CD14-positive monocyte (primary cell): ENCODE results near the gene ARMC9. TPM values are rescaled to one million over a fixed set of nuclear protein-coding genes. Genes with fewer than 3 reads are reported as not detected.
A peak's percentile ranks its signal among the peaks of the same experiment; 100 is the strongest.

Experiments
- DNase-seq, 3 donors: peaks; one replicate each; pipeline ENCODE4 v3.0.0-alpha.2; 2011 to 2022
- H2AFZ ChIP-seq: 2 replicates; pipeline ENCODE4 v1.6.0; 2012; ENCODE audit warnings: mild to moderate bottlenecking, low read depth, low read length, inconsistent platforms; ENCODE audit not compliant: insufficient read depth, poor library complexity, severe bottlenecking
- H3K27ac ChIP-seq, 2 donors: 1 replicate in 1 of 2; 2 replicates in 1 of 2; pipeline ENCODE4 v1.5.1; 2012 to 2013; ENCODE audit warnings: low read length in 2 of 2, control low read depth in 1 of 2, inconsistent platforms in 1 of 2, low read depth in 1 of 2, mild to moderate bottlenecking in 1 of 2
- H3K27me3 ChIP-seq, 2 donors: one replicate each; pipeline versions ENCODE4 v1.6.0 to v1.6.1; 2011 to 2013; ENCODE audit warnings: low read length in 2 of 2; ENCODE audit not compliant: control insufficient read depth in 2 of 2, insufficient read depth in 2 of 2
- H3K36me3 ChIP-seq, 2 donors: replicated peaks in 1 of 2; 1 replicate in 1 of 2; 2 replicates in 1 of 2; pipeline versions ENCODE4 v1.5.1 to v1.6.1; 2012 to 2013; ENCODE audit warnings: low read length in 2 of 2, control low read depth in 1 of 2, inconsistent platforms in 1 of 2, mild to moderate bottlenecking in 1 of 2; ENCODE audit not compliant: insufficient read depth in 2 of 2, control insufficient read depth in 1 of 2
- H3K4me1 ChIP-seq, 2 donors: 1 replicate in 1 of 2; 2 replicates in 1 of 2; pipeline versions ENCODE4 v1.5.1 to v1.6.1; 2012 to 2013; ENCODE audit warnings: low read length in 2 of 2, control low read depth in 1 of 2, inconsistent platforms in 1 of 2, mild to moderate bottlenecking in 1 of 2, moderate library complexity in 1 of 2; ENCODE audit not compliant: insufficient read depth in 2 of 2, control insufficient read depth in 1 of 2
- H3K4me2 ChIP-seq: replicated peaks from 2 replicates; pipeline ENCODE3; 2012; ENCODE audit warnings: low read length, moderate library complexity, mild to moderate bottlenecking; ENCODE audit not compliant: poor library complexity, severe bottlenecking; ENCODE audit errors: extremely low read depth
- H3K4me3 ChIP-seq, 3 experiments: fragments of 200-600 bp in 1 of 3; sonication (generic) in 1 of 3; replicated peaks in 1 of 3; 1 replicate in 2 of 3; 2 replicates in 1 of 3; pipeline ENCODE4 v1.5.1; 2011 to 2013; ENCODE audit warnings: low read length in 3 of 3, mild to moderate bottlenecking in 3 of 3, control low read depth in 2 of 3, low read depth in 2 of 3, inconsistent platforms in 1 of 3, moderate library complexity in 1 of 3
- H3K79me2 ChIP-seq: 2 replicates; pipeline ENCODE4 v1.6.0; 2012; ENCODE audit warnings: mild to moderate bottlenecking, control low read depth, inconsistent platforms, low read length, moderate library complexity; ENCODE audit not compliant: insufficient read depth
- H3K9ac ChIP-seq: 2 replicates; pipeline ENCODE4 v1.6.0; 2017; ENCODE audit warnings: low read length, mild to moderate bottlenecking; ENCODE audit not compliant: insufficient read depth, poor library complexity, severe bottlenecking
- H3K9me3 ChIP-seq, 2 donors: replicated peaks in 1 of 2; 1 replicate in 1 of 2; 2 replicates in 1 of 2; pipeline versions ENCODE4 v1.5.1 to v1.6.1; 2012 to 2013; ENCODE audit warnings: low read length in 2 of 2, control low read depth in 1 of 2; ENCODE audit not compliant: control insufficient read depth in 1 of 2, insufficient read depth in 1 of 2
- H4K20me1 ChIP-seq: 2 replicates; pipeline ENCODE4 v1.6.0; 2012; ENCODE audit warnings: mild to moderate bottlenecking, low read length, control low read depth, moderate library complexity; ENCODE audit not compliant: insufficient read depth
- H3K27ac Mint-ChIP-seq, 7 donors: one replicate each; pipeline ENCODE4 v1.8.0; 2020; ENCODE audit warnings: mild to moderate bottlenecking in 7 of 7, mixed read lengths in 7 of 7, moderate library complexity in 6 of 7, inconsistent platforms in 2 of 7
- H3K27me3 Mint-ChIP-seq, 3 donors: one replicate each; pipeline ENCODE4 v1.8.0; 2021 to 2022; ENCODE audit warnings: low read depth in 3 of 3, mild to moderate bottlenecking in 3 of 3, mixed read lengths in 3 of 3, moderate library complexity in 3 of 3, inconsistent platforms in 1 of 3
- H3K36me3 Mint-ChIP-seq, 2 donors: one replicate each; pipeline ENCODE4 v1.8.0; 2020; ENCODE audit warnings: mixed read lengths in 2 of 2, inconsistent platforms in 1 of 2, mild to moderate bottlenecking in 1 of 2
- H3K4me1 Mint-ChIP-seq: one replicate; pipeline ENCODE4 v1.8.0; 2020; ENCODE audit warnings: mild to moderate bottlenecking, mixed read lengths
- H3K4me3 Mint-ChIP-seq, 2 donors: one replicate each; pipeline ENCODE4 v1.8.0; 2020; ENCODE audit warnings: mild to moderate bottlenecking in 2 of 2, mixed read lengths in 2 of 2, moderate library complexity in 1 of 2
- H3K9me3 Mint-ChIP-seq, 7 donors: one replicate each; pipeline ENCODE4 v1.8.0; 2020 to 2022; ENCODE audit warnings: mixed read lengths in 7 of 7, mild to moderate bottlenecking in 6 of 7, moderate library complexity in 6 of 7, inconsistent platforms in 2 of 7
- WGBS: methylation state at CpG from one replicate; pipeline ENCODE4 v1.1.5; 2013; ENCODE audit warnings: missing lambda C conversion rate; ENCODE audit not compliant: insufficient coverage; 5-methylcytosine and 5-hydroxymethylcytosine counted together
- intact Hi-C, 2 donors: fragments of 100-400 bp; cut with micrococcal nuclease; formaldehyde crosslinking; loops; one replicate each; pipeline versions ENCODE4 v1.15.0 to v1.15.1; 2023
- polyA plus RNA-seq, 3 donors: library from polyadenylated mRNA; depleted of rRNA in 1 of 3; unstranded in 2 of 3; stranded (reverse) in 1 of 3; fragments of 300-500 nt in 2 of 3; fragments of >200 nt in 1 of 3; fragmentation: Illumina TruSeq in 2 of 3; gene quantifications; 1 replicate in 2 of 3; 2 replicates in 1 of 3; pipeline ENCODE4 v1.2.3, GENCODE V29; 2012 to 2021
- TF ChIP-seq, protein P1 (sequence below): fragments of 200-600 bp; IDR thresholded peaks from one replicate; pipeline ENCODE4 v1.8.0; 2022; ENCODE audit warnings: antibody characterized with exemption, mild to moderate bottlenecking

Gene ARMC9
- polyA plus RNA-seq, 3 donors: 0.07 to 0.27 TPM; not detected in 1

DNA sequence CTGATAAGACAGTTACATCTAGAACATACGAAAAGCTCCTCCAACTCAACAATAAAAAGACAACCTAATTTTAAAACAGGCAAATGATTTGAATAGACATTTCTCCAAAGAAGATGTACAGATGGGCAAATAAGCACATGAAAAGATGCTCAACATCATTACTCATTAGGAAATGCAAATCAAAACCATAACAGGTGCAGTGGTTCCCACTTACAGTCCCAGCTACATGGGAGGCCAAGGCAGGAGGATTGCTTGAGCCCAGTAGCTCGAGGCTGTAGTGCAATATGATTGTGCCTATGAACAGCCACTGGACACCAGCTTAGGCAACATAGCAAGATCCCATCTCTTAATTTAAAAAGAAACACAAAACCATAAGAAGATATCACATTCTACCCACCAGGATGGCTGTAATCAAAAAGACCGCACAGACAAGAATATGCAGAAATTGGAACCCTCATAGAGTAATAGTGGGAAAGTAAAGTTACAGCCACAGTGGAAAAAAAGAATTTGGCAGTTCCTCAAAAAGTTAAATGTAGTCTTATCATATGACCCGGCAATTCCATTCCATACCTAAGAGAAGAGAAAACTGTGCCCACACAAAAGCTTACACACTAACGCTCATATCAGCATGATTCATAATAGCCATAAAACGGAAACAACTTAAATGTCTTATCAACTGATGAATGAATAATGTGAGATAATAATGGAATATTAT is 30.5 kb upstream of the ARMC9 start:
- intact Hi-C loops: no loop called here
- no peak overlapping the region for H3K9ac ChIP-seq

GRCh38 chr2:231168460-231169139 is 29.8 kb upstream of the ARMC9 start:
- H2AFZ ChIP-seq: no peak overlapping the region
- H3K27me3 ChIP-seq: no peaks in the 10 kb centered on the region
- H3K79me2 ChIP-seq: no peaks in the 10 kb centered on the region
- peak in 2 of 3 donors; percentile 5 to 66 for DNase-seq
- Mint-ChIP-seq H3K4me3 (no peak overlapping the region), H3K4me1 (peaks cover 9% of the 10 kb centered on the region), H3K9me3 (no peaks in the 10 kb centered on the region), H3K27ac (peak overlapping the region in 5 of 7 donors; percentile 19 to 55 (median 29)), H3K27me3 (peaks cover 0 to 4% (median 0%) of the 10 kb centered on the region in 3 donors), H3K36me3 (peaks cover 71 to 88% of the 10 kb centered on the region in 2 donors)
- intact Hi-C loops: no loop called here
- H3K9ac ChIP-seq: no peak overlapping the region
- H3K36me3 ChIP-seq: peaks cover 80 to 99% of the 10 kb centered on the region in 2 donors
- no peaks in the 10 kb centered on the region for H3K9me3 ChIP-seq
- no peak overlapping the region for H3K4me2 ChIP-seq
- WGBS: 90% methylated on average over 2 of the region's 4 CpGs
- H3K27ac ChIP-seq: no peak overlapping the region
- TF ChIP-seq, protein P1, sequence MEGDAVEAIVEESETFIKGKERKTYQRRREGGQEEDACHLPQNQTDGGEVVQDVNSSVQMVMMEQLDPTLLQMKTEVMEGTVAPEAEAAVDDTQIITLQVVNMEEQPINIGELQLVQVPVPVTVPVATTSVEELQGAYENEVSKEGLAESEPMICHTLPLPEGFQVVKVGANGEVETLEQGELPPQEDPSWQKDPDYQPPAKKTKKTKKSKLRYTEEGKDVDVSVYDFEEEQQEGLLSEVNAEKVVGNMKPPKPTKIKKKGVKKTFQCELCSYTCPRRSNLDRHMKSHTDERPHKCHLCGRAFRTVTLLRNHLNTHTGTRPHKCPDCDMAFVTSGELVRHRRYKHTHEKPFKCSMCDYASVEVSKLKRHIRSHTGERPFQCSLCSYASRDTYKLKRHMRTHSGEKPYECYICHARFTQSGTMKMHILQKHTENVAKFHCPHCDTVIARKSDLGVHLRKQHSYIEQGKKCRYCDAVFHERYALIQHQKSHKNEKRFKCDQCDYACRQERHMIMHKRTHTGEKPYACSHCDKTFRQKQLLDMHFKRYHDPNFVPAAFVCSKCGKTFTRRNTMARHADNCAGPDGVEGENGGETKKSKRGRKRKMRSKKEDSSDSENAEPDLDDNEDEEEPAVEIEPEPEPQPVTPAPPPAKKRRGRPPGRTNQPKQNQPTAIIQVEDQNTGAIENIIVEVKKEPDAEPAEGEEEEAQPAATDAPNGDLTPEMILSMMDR: no peak
- H3K4me3 ChIP-seq: no peak overlapping the region
- H3K4me1 ChIP-seq: peaks cover 3 to 8% of the 10 kb centered on the region in 2 donors
- H4K20me1 ChIP-seq: no peaks in the 10 kb centered on the region

More for the DNA sequence above, 30.5 kb upstream of the ARMC9 start:
- Histone ChIP-seq H3K27me3 (no peaks in the 10 kb centered on the region), H3K9me3 (no peaks in the 10 kb centered on the region), H3K4me3 (no peak overlapping the region), H3K27ac (no peak overlapping the region), H4K20me1 (no peaks in the 10 kb centered on the region), H3K4me2 (no peak overlapping the region), H2AFZ (no peak overlapping the region), H3K4me1 (peaks cover 3 to 8% of the 10 kb centered on the region in 2 donors), H3K79me2 (no peaks in the 10 kb centered on the region), H3K36me3 (peaks cover 77 to 99% of the 10 kb centered on the region in 2 donors)
- H3K27me3 Mint-ChIP-seq: peaks cover 0 to 4% (median 0%) of the 10 kb centered on the region in 3 donors
- H3K27ac Mint-ChIP-seq: peak overlapping the region in 3 of 7 donors; percentile 5 to 24 (median 19)
- H3K4me3 Mint-ChIP-seq: no peak overlapping the region
- no peak for DNase-seq
- TF ChIP-seq, protein P1: no peak
- H3K36me3 Mint-ChIP-seq: peaks cover 76 to 88% of the 10 kb centered on the region in 2 donors
- 100% methylated on average over 1 of the region's 6 CpGs for WGBS
- peaks cover 9% of the 10 kb centered on the region for H3K4me1 Mint-ChIP-seq
- no peaks in the 10 kb centered on the region for H3K9me3 Mint-ChIP-seq
